ENCODE data around the gene ORMDL1.
A peak's percentile ranks its signal among the peaks of the same experiment; 100 is the strongest.

Gene ORMDL1

GRCh38 chr2:189799030-189799331 is 14.8 kb upstream of the ORMDL1 start:
- H3K4me1 Mint-ChIP-seq: peaks cover 11% of the 10 kb centered on the region
- DNase-seq (ENCODE audit: low spot score in 2 of 2) (no peak), ATAC-seq (replicated peaks; ENCODE audit: extremely low read depth, poor library complexity, severe bottlenecking) (no peak)
- no peak overlapping the region for H3K27ac Mint-ChIP-seq (ENCODE audit: low read depth)
- no peaks in the 10 kb centered on the region for H3K9me3 Mint-ChIP-seq
- no peak overlapping the region for H3K4me3 Mint-ChIP-seq
- peaks cover 20% of the 10 kb centered on the region for H3K36me3 Mint-ChIP-seq (ENCODE audit: insufficient read depth)
- H3K27me3 Mint-ChIP-seq: no peaks in the 10 kb centered on the region

GRCh38 chr2:189798312-189799029 is 14.3 kb upstream of the ORMDL1 start:
- no peak overlapping the region for H3K27ac Mint-ChIP-seq (ENCODE audit: low read depth)
- H3K36me3 Mint-ChIP-seq (ENCODE audit: insufficient read depth): peaks cover 21% of the 10 kb centered on the region
- peaks cover 11% of the 10 kb centered on the region for H3K4me1 Mint-ChIP-seq
- H3K9me3 Mint-ChIP-seq: no peaks in the 10 kb centered on the region
- no peak for ATAC-seq (replicated peaks; ENCODE audit: extremely low read depth, poor library complexity, severe bottlenecking)
- DNase-seq (ENCODE audit: low spot score in 2 of 2): no peak
- no peaks in the 10 kb centered on the region for H3K27me3 Mint-ChIP-seq
- H3K4me3 Mint-ChIP-seq: no peak overlapping the region

- no peak overlapping the region for H3K4me3 Mint-ChIP-seq
- DNase-seq (ENCODE audit: low spot score in 2 of 2) (no peak), ATAC-seq (replicated peaks; ENCODE audit: extremely low read depth, poor library complexity, severe bottlenecking) (no peak)
- peaks cover 11% of the 10 kb centered on the region for H3K4me1 Mint-ChIP-seq
- no peak overlapping the region for H3K27ac Mint-ChIP-seq (ENCODE audit: low read depth)
- peaks cover 23% of the 10 kb centered on the region for H3K36me3 Mint-ChIP-seq (ENCODE audit: insufficient read depth)
- H3K9me3 Mint-ChIP-seq: no peaks in the 10 kb centered on the region
- H3K27me3 Mint-ChIP-seq: no peaks in the 10 kb centered on the region
Observed at GRCh38 chr2:189797902-189798301, 13.8 kb upstream of the ORMDL1 start.

DNA sequence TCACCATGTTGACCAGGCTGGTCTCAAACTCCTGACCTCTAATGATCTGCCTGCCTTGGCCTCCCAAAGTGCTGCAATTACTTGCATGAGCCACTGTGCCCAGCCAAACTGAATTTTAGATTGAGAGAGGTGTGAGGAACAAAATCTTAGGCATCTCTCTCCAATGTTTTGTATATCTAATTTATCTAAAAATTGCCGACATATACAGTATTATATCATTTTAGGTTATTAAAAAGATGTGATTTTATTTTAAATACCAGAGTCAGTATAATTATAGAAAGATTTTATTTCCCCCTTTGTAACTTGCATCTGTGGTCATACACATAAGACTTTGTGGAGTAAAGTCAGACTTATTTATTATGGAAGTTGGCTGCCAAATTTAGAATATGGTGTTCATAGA is 10.2 kb upstream of the ORMDL1 start:
- no peaks in the 10 kb centered on the region for H3K9me3 Mint-ChIP-seq
- ATAC-seq (replicated peaks; ENCODE audit: extremely low read depth, poor library complexity, severe bottlenecking) (no peak), DNase-seq (ENCODE audit: low spot score in 2 of 2) (no peak)
- no peak overlapping the region for H3K4me3 Mint-ChIP-seq
- peaks cover 17% of the 10 kb centered on the region for H3K4me1 Mint-ChIP-seq
- no peak overlapping the region for H3K27ac Mint-ChIP-seq (ENCODE audit: low read depth)
- H3K36me3 Mint-ChIP-seq (ENCODE audit: insufficient read depth): peaks cover 22% of the 10 kb centered on the region
- H3K27me3 Mint-ChIP-seq: no peaks in the 10 kb centered on the region

GRCh38 chr2:189791338-189792042 is 7.4 kb upstream of the ORMDL1 start:
- H3K27me3 Mint-ChIP-seq: no peaks in the 10 kb centered on the region
- peak; percentile 72 for ATAC-seq (replicated peaks; ENCODE audit: extremely low read depth, poor library complexity, severe bottlenecking)
- H3K9me3 Mint-ChIP-seq: no peaks in the 10 kb centered on the region
- peaks cover 20% of the 10 kb centered on the region for H3K4me1 Mint-ChIP-seq
- no peak for DNase-seq (ENCODE audit: low spot score in 2 of 2)
- H3K27ac Mint-ChIP-seq (ENCODE audit: low read depth): peak overlapping the region; percentile 96
- H3K4me3 Mint-ChIP-seq: peak overlapping the region; percentile 81
- peaks cover 19% of the 10 kb centered on the region for H3K36me3 Mint-ChIP-seq (ENCODE audit: insufficient read depth)

GRCh38 chr2:189783451-189783926 is 650 bp downstream of the ORMDL1 start:
- Mint-ChIP-seq H3K4me1 (peaks cover 52% of the 10 kb centered on the region), H3K27me3 (no peaks in the 10 kb centered on the region), H3K9me3 (no peaks in the 10 kb centered on the region), H3K27ac (ENCODE audit: low read depth) (peak overlapping the region; percentile 92), H3K36me3 (ENCODE audit: insufficient read depth) (peaks cover 40% of the 10 kb centered on the region), H3K4me3 (peak overlapping the region; percentile 85)
- no peak for DNase-seq (ENCODE audit: low spot score in 2 of 2)
- peak; percentile 12 for ATAC-seq (replicated peaks; ENCODE audit: extremely low read depth, poor library complexity, severe bottlenecking)

DNA sequence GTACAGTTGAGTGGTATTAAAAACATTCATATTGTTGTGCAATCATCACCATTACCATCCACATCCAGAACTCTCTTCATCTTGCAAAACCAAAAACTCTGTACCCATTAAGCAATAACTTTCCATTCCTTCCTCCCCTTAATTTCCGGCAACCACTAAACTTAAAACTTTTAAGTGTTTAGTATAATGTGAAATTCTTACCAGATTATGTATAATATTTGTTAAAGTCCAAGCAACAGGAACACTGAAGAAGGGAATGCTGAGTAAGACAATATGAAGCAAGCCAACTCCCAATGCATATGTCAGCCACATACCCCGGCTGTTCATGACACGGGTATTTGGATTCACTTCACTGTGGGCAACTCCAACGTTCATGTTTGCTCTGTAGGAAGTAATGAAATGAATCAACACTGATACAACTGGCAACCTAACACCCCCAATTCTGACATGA is 1.9 kb downstream of the ORMDL1 start:
- Mint-ChIP-seq H3K4me3 (peak overlapping the region; percentile 85), H3K9me3 (no peaks in the 10 kb centered on the region), H3K36me3 (ENCODE audit: insufficient read depth) (peaks cover 46% of the 10 kb centered on the region), H3K4me1 (peaks cover 51% of the 10 kb centered on the region), H3K27ac (ENCODE audit: low read depth) (peak overlapping the region; percentile 5), H3K27me3 (no peaks in the 10 kb centered on the region)
- no peak for ATAC-seq (replicated peaks; ENCODE audit: extremely low read depth, poor library complexity, severe bottlenecking)
- DNase-seq (ENCODE audit: low spot score in 2 of 2): no peak

DNA sequence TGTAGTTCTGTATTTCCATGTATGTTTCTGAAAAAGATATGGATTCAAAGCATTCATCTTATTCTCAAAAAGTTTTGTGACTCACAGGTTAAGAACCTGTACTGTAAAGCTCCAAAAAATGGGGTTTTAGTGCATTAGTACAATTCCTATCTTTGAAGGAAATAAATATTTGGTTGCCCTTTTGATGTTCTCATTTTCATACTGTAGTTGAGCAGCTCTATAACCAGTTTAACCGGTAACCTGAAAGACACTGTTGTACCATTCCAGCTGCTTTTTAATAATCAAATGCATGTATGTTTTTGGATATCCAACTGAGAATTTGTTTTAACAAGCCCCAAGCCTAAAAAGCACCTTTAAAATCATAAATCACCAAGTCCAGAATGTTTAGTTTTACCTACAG is 11.9 kb downstream of the ORMDL1 start:
- ATAC-seq (replicated peaks; ENCODE audit: extremely low read depth, poor library complexity, severe bottlenecking) (no peak), DNase-seq (ENCODE audit: low spot score in 2 of 2) (no peak)
- Mint-ChIP-seq H3K4me1 (peaks cover 13% of the 10 kb centered on the region), H3K27ac (ENCODE audit: low read depth) (no peak overlapping the region), H3K27me3 (no peaks in the 10 kb centered on the region), H3K9me3 (no peaks in the 10 kb centered on the region), H3K4me3 (no peak overlapping the region), H3K36me3 (ENCODE audit: insufficient read depth) (peaks cover 45% of the 10 kb centered on the region)

GRCh38 chr2:189770590-189771322 is 13.4 kb downstream of the ORMDL1 start:
- Mint-ChIP-seq H3K27ac (ENCODE audit: low read depth) (no peak overlapping the region), H3K27me3 (no peaks in the 10 kb centered on the region), H3K36me3 (ENCODE audit: insufficient read depth) (peaks cover 47% of the 10 kb centered on the region), H3K9me3 (no peaks in the 10 kb centered on the region), H3K4me3 (no peak overlapping the region), H3K4me1 (peaks cover 13% of the 10 kb centered on the region)
- ATAC-seq (replicated peaks; ENCODE audit: extremely low read depth, poor library complexity, severe bottlenecking) (no peak), DNase-seq (ENCODE audit: low spot score in 2 of 2) (no peak)

GRCh38 chr2:189763908-189764661 is 20.1 kb downstream of the ORMDL1 start:
- H3K4me1 Mint-ChIP-seq: peaks cover 11% of the 10 kb centered on the region
- H3K27me3 Mint-ChIP-seq: no peaks in the 10 kb centered on the region
- no peak overlapping the region for H3K27ac Mint-ChIP-seq (ENCODE audit: low read depth)
- no peak for ATAC-seq (replicated peaks; ENCODE audit: extremely low read depth, poor library complexity, severe bottlenecking)
- no peaks in the 10 kb centered on the region for H3K9me3 Mint-ChIP-seq
- DNase-seq (ENCODE audit: low spot score in 2 of 2): no peak
- peak overlapping the region; percentile 90 for H3K4me3 Mint-ChIP-seq
- H3K36me3 Mint-ChIP-seq (ENCODE audit: insufficient read depth): peaks cover 24% of the 10 kb centered on the region

- Mint-ChIP-seq H3K27me3 (no peaks in the 10 kb centered on the region), H3K4me3 (peak within 1 kb of the TSS; percentile 90), H3K36me3 (ENCODE audit: insufficient read depth) (peaks cover 20% of the 10 kb centered on the region), H3K4me1 (peaks cover 11% of the 10 kb centered on the region), H3K27ac (ENCODE audit: low read depth) (peak within 1 kb of the TSS; percentile 95), H3K9me3 (no peaks in the 10 kb centered on the region)
- DNase-seq (ENCODE audit: low spot score in 2 of 2): peak; percentile 87 to 88
- ATAC-seq (replicated peaks; ENCODE audit: extremely low read depth, poor library complexity, severe bottlenecking): peak; percentile 95
Observed at GRCh38 chr2:189762551-189763298, 21.4 kb downstream of the ORMDL1 start, which contains the start of gene OSGEPL1. OSGEPL1 (minus strand) TSS chr2:189762792; CDS start chr2:189761640, 1,152 bp downstream.

DNA sequence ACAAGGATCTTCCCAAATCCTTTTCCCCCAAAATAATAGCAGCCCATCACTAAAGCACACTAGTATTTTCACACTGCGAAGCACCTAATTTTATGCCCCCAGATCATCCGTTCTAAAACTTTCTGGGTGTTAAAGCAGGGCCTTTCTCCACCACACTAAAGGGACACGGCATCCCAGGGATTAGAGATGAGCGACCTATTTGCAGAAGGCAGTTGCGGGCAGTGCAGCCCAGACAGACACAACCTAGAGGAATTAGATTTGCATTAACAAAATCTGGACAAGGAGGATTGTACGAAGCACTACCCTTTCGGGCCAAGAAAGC is 21.9 kb downstream of the ORMDL1 start:
- DNase-seq (ENCODE audit: low spot score in 2 of 2): no peak
- H3K9me3 Mint-ChIP-seq: no peaks in the 10 kb centered on the region
- no peak for ATAC-seq (replicated peaks; ENCODE audit: extremely low read depth, poor library complexity, severe bottlenecking)

More for the DNA sequence above, 21.9 kb downstream of the ORMDL1 start:
- Mint-ChIP-seq H3K27me3 (no peaks in the 10 kb centered on the region), H3K4me1 (peaks cover 11% of the 10 kb centered on the region), H3K36me3 (ENCODE audit: insufficient read depth) (peaks cover 19% of the 10 kb centered on the region), H3K27ac (ENCODE audit: low read depth) (peak overlapping the region; percentile 95), H3K4me3 (peak overlapping the region; percentile 90)
